Measurements from ENCODE around the gene DIPK1B.

GRCh38 chr9:136678624-136679023, 33.7 kb upstream of the DIPK1B start:
- TF ChIP-seq BHLHE40 (IDR thresholded peaks at IDR 0.05; ENCODE audit: borderline replicate concordance in 1 of 2, low read depth in 2 of 2, low read length in 1 of 2) (no peak), CTCF (IDR thresholded peaks at IDR 0.05 in 2 of 3, conservative IDR thresholded peaks at IDR 0.05 in 1 of 3; ENCODE audit: control insufficient read depth in 2 of 3, extremely low read depth in 1 of 3, insufficient read depth in 1 of 3, low read depth in 3 of 3, low read length in 3 of 3) (no peak), POLR2A (IDR thresholded peaks at IDR 0.05; ENCODE audit: low read depth, low read length) (no peak), MLLT1 (IDR thresholded peaks at IDR 0.05) (no peak), ATF3 (IDR thresholded peaks at IDR 0.05; ENCODE audit: borderline replicate concordance, extremely low read depth, low read depth, low read length) (no peak)

Data from GM12878 (cell line).